KMS-11 (cell line): ENCODE data around the gene FXR1.

Experiments used
- H2AFZ ChIP-seq: fragments of 200-600 bp; sonication (generic); 2 replicates; pipeline ENCODE4 v1.6.1; 2016; ENCODE audit warnings: antibody characterized with exemption, mixed run types, low read depth
- H3K27ac ChIP-seq: fragments of 200-600 bp; sonication (generic); 2 replicates; pipeline ENCODE4 v1.6.1; 2016; ENCODE audit warnings: mild to moderate bottlenecking, mixed run types
- H3K27me3 ChIP-seq: fragments of 200-600 bp; sonication (generic); 2 replicates; pipeline ENCODE4 v1.6.1; 2017; ENCODE audit warnings: mild to moderate bottlenecking, low read depth, mixed run types, moderate library complexity; ENCODE audit not compliant: insufficient read depth
- H3K36me3 ChIP-seq: fragments of 200-600 bp; sonication (generic); 2 replicates; pipeline ENCODE4 v1.6.1; 2017; ENCODE audit warnings: mild to moderate bottlenecking, mixed run types; ENCODE audit not compliant: insufficient read depth
- H3K4me1 ChIP-seq: fragments of 200-600 bp; sonication (generic); 2 replicates; pipeline ENCODE4 v1.6.1; 2016; ENCODE audit warnings: mild to moderate bottlenecking, low read depth, mixed run types; ENCODE audit not compliant: poor library complexity, severe bottlenecking
- H3K4me2 ChIP-seq: fragments of 200-600 bp; sonication (generic); 2 replicates; pipeline ENCODE4 v1.7.0; 2016; ENCODE audit warnings: mild to moderate bottlenecking, mixed run types
- H3K4me3 ChIP-seq: fragments of 200-600 bp; sonication (generic); IDR thresholded peaks from 2 replicates; pipeline ENCODE4 v1.6.1; 2017; ENCODE audit warnings: low read depth, low read length, mixed read lengths; ENCODE audit not compliant: insufficient read depth
- H3K79me2 ChIP-seq: fragments of 200-600 bp; sonication (generic); 2 replicates; pipeline ENCODE4 v1.6.1; 2016; ENCODE audit warnings: low read depth, mixed run types; ENCODE audit not compliant: insufficient read depth
- H3K9ac ChIP-seq: fragments of 200-600 bp; sonication (generic); 2 replicates; pipeline ENCODE4 v1.6.1; 2016; ENCODE audit warnings: mild to moderate bottlenecking, mixed run types
- H4K20me1 ChIP-seq: fragments of 200-600 bp; sonication (generic); 2 replicates; pipeline ENCODE4 v1.6.1; 2016; ENCODE audit warnings: mild to moderate bottlenecking, mixed run types; ENCODE audit not compliant: insufficient read depth
- TF ChIP-seq, protein P1 (sequence below): fragments of 200-600 bp; sonication (generic); conservative IDR thresholded peaks from 2 replicates; pipeline ENCODE4 v1.6.1; 2017; ENCODE audit warnings: low read depth, mild to moderate bottlenecking, antibody characterized with exemption, low read length, moderate library complexity, mixed read lengths

FXR1 gene

DNA sequence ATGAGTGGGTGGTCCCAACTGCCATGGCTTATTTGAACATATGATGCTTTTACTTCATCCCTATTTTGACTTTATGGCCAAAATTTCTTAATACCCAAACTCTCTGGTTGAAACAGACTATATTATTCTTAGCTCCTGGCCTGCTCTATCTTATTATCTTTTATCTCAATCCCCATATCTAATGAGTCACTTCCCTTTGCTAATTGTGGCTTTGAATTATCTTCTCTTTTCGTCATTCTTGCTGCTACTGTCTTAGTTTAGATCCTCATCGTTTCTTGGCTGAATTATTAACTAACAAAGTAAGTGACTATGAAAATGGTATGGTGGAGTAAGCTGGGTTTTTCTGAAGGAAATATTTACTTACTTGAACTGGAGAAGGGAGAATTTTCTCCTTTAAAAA is 105.2 kb downstream of the FXR1 start:
- Histone ChIP-seq H3K27me3 (no peaks in the 10 kb centered on the region), H3K4me1 (no peaks in the 10 kb centered on the region), H2AFZ (no peak overlapping the region), H3K9ac (no peak overlapping the region), H3K4me2 (no peak overlapping the region), H3K36me3 (no peaks in the 10 kb centered on the region), H3K4me3 (no peak overlapping the region), H3K79me2 (no peaks in the 10 kb centered on the region), H3K27ac (no peak overlapping the region), H4K20me1 (no peaks in the 10 kb centered on the region)
- TF ChIP-seq, protein P1, sequence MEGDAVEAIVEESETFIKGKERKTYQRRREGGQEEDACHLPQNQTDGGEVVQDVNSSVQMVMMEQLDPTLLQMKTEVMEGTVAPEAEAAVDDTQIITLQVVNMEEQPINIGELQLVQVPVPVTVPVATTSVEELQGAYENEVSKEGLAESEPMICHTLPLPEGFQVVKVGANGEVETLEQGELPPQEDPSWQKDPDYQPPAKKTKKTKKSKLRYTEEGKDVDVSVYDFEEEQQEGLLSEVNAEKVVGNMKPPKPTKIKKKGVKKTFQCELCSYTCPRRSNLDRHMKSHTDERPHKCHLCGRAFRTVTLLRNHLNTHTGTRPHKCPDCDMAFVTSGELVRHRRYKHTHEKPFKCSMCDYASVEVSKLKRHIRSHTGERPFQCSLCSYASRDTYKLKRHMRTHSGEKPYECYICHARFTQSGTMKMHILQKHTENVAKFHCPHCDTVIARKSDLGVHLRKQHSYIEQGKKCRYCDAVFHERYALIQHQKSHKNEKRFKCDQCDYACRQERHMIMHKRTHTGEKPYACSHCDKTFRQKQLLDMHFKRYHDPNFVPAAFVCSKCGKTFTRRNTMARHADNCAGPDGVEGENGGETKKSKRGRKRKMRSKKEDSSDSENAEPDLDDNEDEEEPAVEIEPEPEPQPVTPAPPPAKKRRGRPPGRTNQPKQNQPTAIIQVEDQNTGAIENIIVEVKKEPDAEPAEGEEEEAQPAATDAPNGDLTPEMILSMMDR = no peak

DNA sequence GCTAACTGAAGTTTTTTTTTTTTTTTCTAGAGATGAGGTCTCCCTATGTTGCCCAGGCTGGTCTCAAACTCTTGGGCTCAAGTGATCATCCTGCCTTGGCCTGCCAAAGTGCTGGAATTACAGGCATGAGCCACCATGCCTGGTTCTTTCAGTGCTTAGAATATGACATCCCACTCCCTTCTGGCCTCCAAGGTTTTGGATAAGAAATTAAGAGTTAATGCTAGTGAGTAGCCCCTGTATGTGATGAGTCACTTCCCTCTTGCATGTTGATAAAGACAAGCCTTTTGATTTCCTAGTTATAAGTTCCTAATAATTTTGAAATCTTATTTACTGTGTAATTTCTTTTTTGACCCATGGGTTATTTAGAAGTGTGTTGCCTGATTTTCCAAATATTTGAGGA is 112.7 kb downstream of the FXR1 start:
- no peak overlapping the region for H3K27ac ChIP-seq
- no peaks in the 10 kb centered on the region for H3K36me3 ChIP-seq
- TF ChIP-seq, protein P1 = no peak
- H3K9ac ChIP-seq = no peak overlapping the region
- no peaks in the 10 kb centered on the region for H3K79me2 ChIP-seq
- H3K4me3 ChIP-seq = no peak overlapping the region
- no peaks in the 10 kb centered on the region for H3K27me3 ChIP-seq
- H3K4me1 ChIP-seq = no peaks in the 10 kb centered on the region
- no peak overlapping the region for H3K4me2 ChIP-seq
- no peaks in the 10 kb centered on the region for H4K20me1 ChIP-seq
- H2AFZ ChIP-seq = no peak overlapping the region

DNA sequence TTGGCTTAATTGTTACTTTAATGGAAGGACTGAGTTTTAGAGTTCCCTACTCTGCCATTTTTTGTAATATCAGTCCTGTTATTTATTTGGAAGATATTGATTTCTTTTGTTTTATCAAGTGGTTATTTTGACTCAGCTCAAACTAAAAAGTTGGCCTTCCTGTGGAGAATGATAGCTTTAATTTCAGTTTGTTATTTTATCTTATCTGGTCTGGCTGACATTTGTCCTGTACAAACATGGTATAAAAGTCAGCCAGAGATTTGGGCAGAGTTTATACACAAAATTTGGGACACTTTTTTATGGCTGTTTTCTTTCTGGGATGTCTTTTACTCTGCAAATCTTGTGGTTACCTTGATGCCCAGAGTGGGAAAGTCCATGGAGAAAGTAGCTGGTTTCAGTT is 118.5 kb downstream of the FXR1 start:
- Histone ChIP-seq H3K9ac (no peak overlapping the region), H4K20me1 (no peaks in the 10 kb centered on the region), H3K27ac (no peak overlapping the region), H3K4me1 (no peaks in the 10 kb centered on the region), H3K27me3 (no peaks in the 10 kb centered on the region), H3K4me2 (no peak overlapping the region), H2AFZ (no peak overlapping the region), H3K4me3 (no peak overlapping the region), H3K79me2 (no peaks in the 10 kb centered on the region), H3K36me3 (no peaks in the 10 kb centered on the region)
- TF ChIP-seq, protein P1 = no peak
